Trophoblast cell (in vitro differentiated cells and primary cell): ENCODE results near the gene SATB2.

Source experiments
- DNase-seq, 2 donors: peaks; one replicate each; pipeline ENCODE4 v3.0.0-alpha.2; 2016
- H2AFZ ChIP-seq: 2 replicates; pipeline ENCODE4 v1.6.1; 2013; ENCODE audit warnings: low read length, moderate library complexity, mild to moderate bottlenecking; ENCODE audit not compliant: insufficient read depth, poor library complexity
- H2AK5ac ChIP-seq: 2 replicates; pipeline ENCODE4 v1.6.1; 2013; ENCODE audit warnings: mild to moderate bottlenecking, low read length
- H2BK120ac ChIP-seq: 2 replicates; pipeline ENCODE4 v1.6.1; 2013; ENCODE audit warnings: low read length, mild to moderate bottlenecking, moderate library complexity; ENCODE audit not compliant: insufficient read depth, poor library complexity
- H2BK12ac ChIP-seq: 2 replicates; pipeline ENCODE4 v1.6.1; 2013; ENCODE audit warnings: mild to moderate bottlenecking, low read length, moderate library complexity
- H2BK5ac ChIP-seq: 2 replicates; pipeline ENCODE4 v1.6.1; 2013; ENCODE audit warnings: low read length, low read depth, moderate library complexity, mild to moderate bottlenecking; ENCODE audit not compliant: poor library complexity
- H3K14ac ChIP-seq: 2 replicates; pipeline ENCODE4 v1.6.1; 2013; ENCODE audit warnings: mild to moderate bottlenecking, low read length
- H3K18ac ChIP-seq: 2 replicates; pipeline ENCODE4 v1.6.1; 2013; ENCODE audit warnings: mild to moderate bottlenecking, low read length
- H3K23ac ChIP-seq: 2 replicates; pipeline ENCODE4 v1.6.1; 2013; ENCODE audit warnings: low read length
- H3K27ac ChIP-seq: 2 replicates; pipeline ENCODE4 v1.5.1; 2013; ENCODE audit warnings: low read depth, mild to moderate bottlenecking, inconsistent platforms, low read length, moderate library complexity
- H3K27me3 ChIP-seq: 2 replicates; pipeline ENCODE4 v1.6.1; 2013; ENCODE audit warnings: inconsistent platforms, mild to moderate bottlenecking, low read length, moderate library complexity; ENCODE audit not compliant: insufficient read depth
- H3K36me3 ChIP-seq, 2 experiments: 1 replicate in 1 of 2; 2 replicates in 1 of 2; pipeline ENCODE4 v1.6.1; 2013; ENCODE audit warnings: low read length in 2 of 2, mild to moderate bottlenecking in 2 of 2, moderate library complexity in 1 of 2; ENCODE audit not compliant: insufficient read depth in 2 of 2, control insufficient read depth in 1 of 2
- H3K4ac ChIP-seq: 2 replicates; pipeline ENCODE4 v1.6.1; 2013; ENCODE audit warnings: low read depth, mild to moderate bottlenecking, low read length, moderate library complexity
- H3K4me1 ChIP-seq, 2 experiments: 1 replicate in 1 of 2; 2 replicates in 1 of 2; pipeline ENCODE4 v1.6.1; 2013; ENCODE audit warnings: low read length in 2 of 2, mild to moderate bottlenecking in 2 of 2, moderate library complexity in 1 of 2; ENCODE audit not compliant: insufficient read depth in 2 of 2, control insufficient read depth in 1 of 2
- H3K4me2 ChIP-seq: 2 replicates; pipeline ENCODE4 v1.6.1; 2013; ENCODE audit warnings: inconsistent platforms, mild to moderate bottlenecking, low read length, moderate library complexity
- H3K4me3 ChIP-seq: 2 replicates; pipeline ENCODE4 v1.5.1; 2013; ENCODE audit warnings: mild to moderate bottlenecking, low read depth, low read length, inconsistent platforms
- H3K79me1 ChIP-seq: one replicate; pipeline ENCODE4 v1.6.1; 2013; ENCODE audit warnings: low read length
- H3K79me2 ChIP-seq: 2 replicates; pipeline ENCODE4 v1.6.1; 2013; ENCODE audit warnings: low read length, mild to moderate bottlenecking; ENCODE audit not compliant: control insufficient read depth, insufficient read depth, poor library complexity
- H3K9ac ChIP-seq: 2 replicates; pipeline ENCODE4 v1.6.1; 2013; ENCODE audit warnings: mild to moderate bottlenecking, low read length
- H3K9me3 ChIP-seq: 2 replicates; pipeline ENCODE4 v1.6.1; 2013; ENCODE audit warnings: low read depth, mild to moderate bottlenecking, control low read depth, inconsistent platforms, low read length; ENCODE audit not compliant: insufficient read depth
- H4K12ac ChIP-seq: 2 replicates; pipeline ENCODE4 v1.6.1; 2013; ENCODE audit warnings: low read depth, mild to moderate bottlenecking, low read length, moderate library complexity
- H4K8ac ChIP-seq: 2 replicates; pipeline ENCODE4 v1.6.1; 2013; ENCODE audit warnings: low read depth, mild to moderate bottlenecking, low read length, moderate library complexity
- H4K91ac ChIP-seq: one replicate; pipeline ENCODE4 v1.6.1; 2013; ENCODE audit warnings: low read depth, mild to moderate bottlenecking, low read length, moderate library complexity
- WGBS: extraction: QIAGEN DNeasy Blood & Tissue Kit; methylation state at CpG from one replicate; pipeline ENCODE4 v1.1.7; 2013; ENCODE audit warnings: missing lambda C conversion rate; ENCODE audit not compliant: insufficient read length, insufficient coverage; ENCODE audit errors: extremely low coverage; 5-methylcytosine and 5-hydroxymethylcytosine counted together

The SATB2 gene

DNA sequence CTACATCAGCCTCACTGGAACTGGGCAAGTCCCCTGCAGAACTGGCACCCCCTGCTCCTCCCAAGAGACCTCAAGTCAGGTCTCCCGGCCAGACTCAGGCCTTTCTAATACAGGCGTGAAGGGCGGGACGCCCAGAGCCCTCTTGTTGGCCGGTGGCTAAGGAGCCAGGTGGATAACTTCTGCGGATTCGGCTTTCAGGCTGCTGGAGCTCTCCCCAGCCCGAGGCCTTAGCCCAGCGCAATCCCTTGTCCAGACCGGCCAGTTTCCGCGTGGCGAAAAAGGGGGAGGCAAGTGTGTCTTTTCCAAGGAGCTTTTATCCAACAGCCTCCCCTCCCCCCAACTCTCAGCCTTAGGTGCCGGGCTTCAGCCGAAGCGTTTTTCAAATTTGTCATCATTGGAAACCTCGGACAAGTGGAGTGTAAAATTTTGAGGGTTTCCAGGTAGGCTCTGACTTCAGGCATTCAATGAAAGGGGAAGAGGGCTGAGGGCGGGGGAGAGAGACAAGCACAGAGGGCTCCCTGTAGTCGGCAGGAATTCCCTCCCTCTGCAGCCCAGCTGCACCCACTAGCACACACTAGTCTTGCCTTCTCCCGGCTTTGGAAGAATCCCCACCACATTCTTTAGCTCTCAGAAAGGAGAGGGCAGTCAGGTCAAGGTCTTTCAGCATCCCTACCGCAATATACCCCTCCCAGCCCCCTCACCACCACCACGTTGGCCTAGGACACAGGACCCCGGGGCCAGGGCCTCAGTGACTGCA lies 9.5 kb upstream of the SATB2 start:
- no peak overlapping the region for H3K4me3 ChIP-seq
- no peak overlapping the region for H2BK120ac ChIP-seq
- H3K18ac ChIP-seq = no peak overlapping the region
- no peak overlapping the region for H2BK5ac ChIP-seq
- no CpG with 5 or more reads among the region's 23 CpGs for WGBS
- peaks cover 13 to 15% of the 10 kb centered on the region in 2 experiments for H3K4me1 ChIP-seq
- H3K9me3 ChIP-seq = peaks cover 8% of the 10 kb centered on the region
- H2AK5ac ChIP-seq = no peak overlapping the region
- peaks cover 87% of the 10 kb centered on the region for H3K27me3 ChIP-seq
- H3K79me1 ChIP-seq = no peaks in the 10 kb centered on the region
- H3K79me2 ChIP-seq = no peaks in the 10 kb centered on the region
- no peak overlapping the region for H4K12ac ChIP-seq
- H3K9ac ChIP-seq = no peak overlapping the region
- no peak overlapping the region for H4K91ac ChIP-seq
- H3K27ac ChIP-seq = no peak overlapping the region
- no peak overlapping the region for H3K4ac ChIP-seq
- H3K4me2 ChIP-seq = no peak overlapping the region
- H2BK12ac ChIP-seq = no peak overlapping the region
- H3K36me3 ChIP-seq = no peaks in the 10 kb centered on the region
- H4K8ac ChIP-seq = no peak overlapping the region
- H3K14ac ChIP-seq = no peak overlapping the region
- H3K23ac ChIP-seq = peak overlapping the region; percentile 47
- DNase-seq = no peak
- no peak overlapping the region for H2AFZ ChIP-seq

DNA sequence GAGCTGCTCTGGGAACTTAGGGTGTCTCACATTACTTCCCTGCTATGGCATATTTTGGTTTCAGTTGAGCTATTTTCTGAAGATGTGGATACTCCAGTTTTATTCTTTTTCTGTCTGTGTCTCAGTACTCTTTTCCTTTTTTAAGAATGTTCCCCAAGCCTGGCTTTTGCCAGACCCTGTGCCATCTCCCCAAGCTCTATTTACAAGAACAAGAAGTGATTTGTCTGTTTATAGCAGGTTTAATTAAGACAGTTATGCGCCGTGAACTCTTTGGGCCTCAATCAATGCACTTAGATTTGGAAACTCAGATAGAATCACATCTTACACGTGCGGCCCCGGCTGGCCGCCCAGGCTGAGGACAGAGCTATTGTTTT lies 8.9 kb upstream of the SATB2 start:
- Histone ChIP-seq H3K4me3 (no peak overlapping the region), H3K27ac (no peak overlapping the region), H2BK120ac (no peak overlapping the region), H4K8ac (no peak overlapping the region), H3K79me1 (no peaks in the 10 kb centered on the region), H2BK5ac (no peak overlapping the region), H4K12ac (no peak overlapping the region), H3K9me3 (peaks cover 12% of the 10 kb centered on the region), H3K14ac (no peak overlapping the region), H3K79me2 (no peaks in the 10 kb centered on the region), H3K4me1 (peaks cover 13 to 15% of the 10 kb centered on the region in 2 experiments), H3K27me3 (peaks cover 89% of the 10 kb centered on the region), H3K36me3 (no peaks in the 10 kb centered on the region), H3K18ac (no peak overlapping the region), H2AK5ac (no peak overlapping the region), H3K23ac (no peak overlapping the region), H3K9ac (no peak overlapping the region), H3K4me2 (no peak overlapping the region), H2AFZ (no peak overlapping the region), H4K91ac (no peak overlapping the region), H2BK12ac (no peak overlapping the region), H3K4ac (no peak overlapping the region)
- DNase-seq = no peak
- no CpG with 5 or more reads among the region's 6 CpGs for WGBS

DNA sequence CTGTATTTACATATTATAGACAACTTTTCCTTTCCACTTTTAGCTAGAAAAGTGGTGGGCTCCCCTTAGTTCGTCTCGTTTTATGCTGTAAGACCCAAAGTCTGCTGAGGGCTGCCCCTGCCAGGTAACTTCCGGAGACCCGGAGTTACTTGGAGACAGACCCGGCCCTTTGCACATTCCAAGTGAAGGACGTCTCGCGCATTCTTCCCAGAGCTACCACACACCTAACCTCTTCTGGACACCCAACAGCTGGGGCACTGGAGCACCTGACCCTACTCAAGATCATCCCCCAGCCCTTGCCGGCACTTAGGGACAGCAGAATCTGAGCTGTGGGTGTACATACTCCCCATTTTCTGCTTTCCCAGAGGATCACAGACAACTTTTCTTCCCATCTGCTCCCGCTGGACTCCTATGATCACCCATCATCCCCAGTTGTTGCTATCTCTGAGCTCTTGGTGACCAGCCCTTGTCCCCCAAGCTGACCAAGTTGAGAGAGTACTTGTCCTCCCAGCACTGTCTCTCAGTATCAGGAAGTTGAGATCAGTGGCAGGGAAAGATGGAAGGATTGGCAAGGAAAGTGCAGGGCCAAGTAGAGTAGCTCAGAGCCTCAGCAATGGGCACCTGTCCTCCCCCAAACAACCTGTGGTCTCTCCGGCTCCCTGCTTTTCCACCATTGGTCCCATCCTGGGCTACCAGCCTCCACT lies 8.4 kb upstream of the SATB2 start:
- Histone ChIP-seq H3K18ac (no peak overlapping the region), H3K9ac (no peak overlapping the region), H4K8ac (no peak overlapping the region), H2BK12ac (no peak overlapping the region), H3K9me3 (peaks cover 12% of the 10 kb centered on the region), H3K4me2 (no peak overlapping the region), H3K4me3 (no peak overlapping the region), H3K4me1 (peaks cover 13% of the 10 kb centered on the region in 2 experiments), H3K36me3 (no peaks in the 10 kb centered on the region), H3K79me2 (no peaks in the 10 kb centered on the region), H3K4ac (no peak overlapping the region), H2BK120ac (no peak overlapping the region), H2AK5ac (no peak overlapping the region), H3K79me1 (no peaks in the 10 kb centered on the region), H3K23ac (no peak overlapping the region), H3K27me3 (peaks cover 89% of the 10 kb centered on the region), H2AFZ (no peak overlapping the region), H3K27ac (no peak overlapping the region), H4K91ac (no peak overlapping the region), H4K12ac (no peak overlapping the region), H2BK5ac (no peak overlapping the region), H3K14ac (no peak overlapping the region)
- DNase-seq = no peak
- WGBS = no CpG with 5 or more reads among the region's 11 CpGs

DNA sequence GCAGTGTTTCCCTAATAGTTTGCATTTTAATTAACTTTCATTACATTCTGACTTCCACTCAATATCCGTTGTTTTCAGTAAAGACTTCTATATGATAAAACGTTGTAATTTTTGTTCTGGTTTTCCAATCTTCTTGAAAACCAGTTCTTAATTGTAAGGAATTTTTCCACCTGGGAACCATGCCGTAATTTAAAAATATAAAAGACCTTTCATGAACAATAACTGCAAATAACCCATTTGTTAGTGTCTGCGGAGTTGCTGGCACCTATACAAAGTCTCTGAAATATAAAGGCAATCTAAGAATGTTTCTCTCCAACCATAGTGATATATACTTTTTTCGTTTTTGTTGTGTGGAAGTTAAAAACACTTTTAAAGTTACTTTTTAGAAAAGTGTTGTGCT lies 7.7 kb upstream of the SATB2 start:
- Histone ChIP-seq H2AFZ (no peak overlapping the region), H4K12ac (no peak overlapping the region), H3K14ac (no peak overlapping the region), H4K8ac (no peak overlapping the region), H3K27ac (no peak overlapping the region), H3K79me1 (no peaks in the 10 kb centered on the region), H3K9me3 (peaks cover 12% of the 10 kb centered on the region), H3K18ac (no peak overlapping the region), H3K79me2 (no peaks in the 10 kb centered on the region), H3K4me1 (peaks cover 9 to 10% of the 10 kb centered on the region in 2 experiments), H3K4me3 (no peak overlapping the region), H3K27me3 (peaks cover 84% of the 10 kb centered on the region), H3K36me3 (no peaks in the 10 kb centered on the region), H2AK5ac (no peak overlapping the region), H2BK12ac (no peak overlapping the region), H3K23ac (no peak overlapping the region), H3K4me2 (no peak overlapping the region), H3K9ac (no peak overlapping the region), H4K91ac (no peak overlapping the region), H2BK120ac (no peak overlapping the region), H2BK5ac (no peak overlapping the region), H3K4ac (no peak overlapping the region)
- DNase-seq = no peak
- no CpG with 5 or more reads among the region's 5 CpGs for WGBS
